Endothelial cell (in vitro differentiated cells): ENCODE data around the gene IST1. TPM values are rescaled to one million over a fixed set of nuclear protein-coding genes. Genes with fewer than 3 reads are reported as not detected.

ENCODE experiments used
- DNase-seq: peaks from one replicate; pipeline ENCODE4 v3.0.0; 2021; ENCODE audit warnings: low spot score
- H3K27ac Mint-ChIP-seq: one replicate; pipeline ENCODE4 v1.8.0; 2021; ENCODE audit warnings: mixed read lengths, inconsistent platforms; ENCODE audit not compliant: unreplicated experiment
- H3K27me3 Mint-ChIP-seq: one replicate; pipeline ENCODE4 v1.8.0; 2021; ENCODE audit warnings: mild to moderate bottlenecking, moderate library complexity, mixed read lengths, inconsistent platforms; ENCODE audit not compliant: unreplicated experiment
- H3K36me3 Mint-ChIP-seq: one replicate; pipeline ENCODE4 v1.8.0; 2021; ENCODE audit warnings: mild to moderate bottlenecking, low read depth, mixed read lengths, inconsistent platforms; ENCODE audit not compliant: unreplicated experiment
- H3K4me1 Mint-ChIP-seq: one replicate; pipeline ENCODE4 v1.8.0; 2021; ENCODE audit warnings: mild to moderate bottlenecking, mixed read lengths, inconsistent platforms; ENCODE audit not compliant: unreplicated experiment
- H3K4me3 Mint-ChIP-seq: one replicate; pipeline ENCODE4 v1.8.0; 2021; ENCODE audit warnings: mild to moderate bottlenecking, mixed read lengths, inconsistent platforms; ENCODE audit not compliant: unreplicated experiment
- H3K9me3 Mint-ChIP-seq: one replicate; pipeline ENCODE4 v1.8.0; 2021; ENCODE audit warnings: mixed read lengths, inconsistent platforms; ENCODE audit not compliant: unreplicated experiment
- CTCF ChIP-seq: fragments of 200-600 bp; sonication (generic); IDR thresholded peaks from one replicate; pipeline ENCODE4 v1.5.0; 2021; ENCODE audit warnings: antibody characterized with exemption; ENCODE audit not compliant: unreplicated experiment
- total RNA-seq: library from RNA; stranded (reverse); fragmentation: NEBNext Ultra II Directional; extraction: Animal tissue kit (Norgen Biotek cat#: 25700); gene quantifications from one replicate; pipeline ENCODE4 v1.2.1, GENCODE V29; 2021; ENCODE audit not compliant: unreplicated experiment

Gene IST1
- total RNA-seq, 1 donor from 2014 or later: 247 TPM

DNA sequence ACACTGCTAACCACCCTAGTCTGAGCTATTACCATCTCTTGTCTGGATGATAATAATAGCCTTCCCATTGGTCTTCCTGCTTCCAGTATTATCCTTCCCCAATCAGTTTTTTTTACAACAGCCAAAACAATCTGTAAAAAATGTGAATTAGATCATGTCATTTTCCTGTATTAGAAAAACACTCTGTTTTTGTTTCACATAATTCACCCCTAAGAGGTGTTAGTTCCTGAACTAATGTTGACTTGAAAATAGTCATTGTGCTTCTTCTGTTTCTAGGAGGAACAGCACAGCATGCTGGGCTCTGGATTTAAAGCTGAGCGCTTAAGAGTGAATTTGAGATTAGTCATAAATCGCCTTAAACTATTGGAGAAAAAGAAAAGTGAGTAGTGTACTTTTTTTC is 20.0 kb downstream of the IST1 start:
- DNase-seq: no peak
- Mint-ChIP-seq H3K27ac (no peak overlapping the region), H3K27me3 (peaks cover 3% of the 10 kb centered on the region), H3K4me1 (peaks cover 32% of the 10 kb centered on the region), H3K9me3 (no peaks in the 10 kb centered on the region), H3K36me3 (peaks cover 42% of the 10 kb centered on the region), H3K4me3 (no peak overlapping the region)
- TF ChIP-seq CTCF: no peak

- no peak for TF ChIP-seq CTCF
- peak overlapping the region; percentile 85 for H3K27ac Mint-ChIP-seq
- no peaks in the 10 kb centered on the region for H3K9me3 Mint-ChIP-seq
- peaks cover 3% of the 10 kb centered on the region for H3K27me3 Mint-ChIP-seq
- H3K36me3 Mint-ChIP-seq: peaks cover 53% of the 10 kb centered on the region
- H3K4me1 Mint-ChIP-seq: peaks cover 37% of the 10 kb centered on the region
- H3K4me3 Mint-ChIP-seq: peak overlapping the region; percentile 73
- no peak for DNase-seq
These were observed 21.1 kb downstream of the IST1 start for GRCh38 chr16:71916397-71916920.

DNA sequence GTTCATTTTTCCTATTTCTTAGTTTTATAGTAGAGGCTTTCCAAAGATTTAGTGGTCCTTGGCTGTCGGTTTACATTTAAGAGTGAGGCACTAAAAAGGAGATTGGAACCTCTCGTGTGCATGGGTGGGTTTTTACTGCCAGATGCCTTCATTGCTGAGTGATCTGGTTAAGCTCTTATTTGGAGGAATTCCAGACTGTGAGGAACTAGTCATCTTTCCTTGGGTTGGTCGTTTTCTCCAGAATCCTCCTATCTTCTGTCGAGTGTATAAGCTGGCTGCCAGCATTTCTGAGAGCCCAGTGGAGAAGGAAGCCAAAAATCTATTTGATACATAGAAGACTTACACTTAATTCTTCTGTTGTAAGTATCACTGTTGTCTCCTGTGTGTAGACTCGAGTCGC is 22.6 kb downstream of the IST1 start:
- TF ChIP-seq CTCF: no peak
- H3K4me3 Mint-ChIP-seq: peak overlapping the region; percentile 27
- H3K4me1 Mint-ChIP-seq: peaks cover 42% of the 10 kb centered on the region
- peaks cover 3% of the 10 kb centered on the region for H3K27me3 Mint-ChIP-seq
- no peaks in the 10 kb centered on the region for H3K9me3 Mint-ChIP-seq
- no peak for DNase-seq
- peak overlapping the region; percentile 3 for H3K27ac Mint-ChIP-seq
- peaks cover 64% of the 10 kb centered on the region for H3K36me3 Mint-ChIP-seq

GRCh38 chr16:71919035-71919434 is 23.7 kb downstream of the IST1 start:
- no peak for TF ChIP-seq CTCF
- H3K9me3 Mint-ChIP-seq: no peaks in the 10 kb centered on the region
- no peak for DNase-seq
- H3K27ac Mint-ChIP-seq: peak overlapping the region; percentile 53
- peaks cover 49% of the 10 kb centered on the region for H3K4me1 Mint-ChIP-seq
- peaks cover 3% of the 10 kb centered on the region for H3K27me3 Mint-ChIP-seq
- peaks cover 71% of the 10 kb centered on the region for H3K36me3 Mint-ChIP-seq
- peak overlapping the region; percentile 3 for H3K4me3 Mint-ChIP-seq

- Mint-ChIP-seq H3K27me3 (peaks cover 2% of the 10 kb centered on the region), H3K36me3 (peaks cover 77% of the 10 kb centered on the region), H3K4me1 (peaks cover 44% of the 10 kb centered on the region), H3K27ac (no peak overlapping the region), H3K4me3 (peak overlapping the region; percentile 76), H3K9me3 (no peaks in the 10 kb centered on the region)
- TF ChIP-seq CTCF: no peak
- no peak for DNase-seq
These were observed 25.3 kb downstream of the IST1 start for GRCh38 chr16:71920658-71921057.
